OCI-LY1 (cell line): ENCODE measurements around the gene LRRC55.

Experiments used
- H2AFZ ChIP-seq: fragments of 200-600 bp; sonication (generic), shearing (Covaris generic); 2 replicates; pipeline ENCODE4 v1.6.0; 2014; ENCODE audit warnings: antibody characterized with exemption, mild to moderate bottlenecking, low read length
- H3F3A ChIP-seq: fragments of 200-600 bp; sonication (generic), shearing (Covaris generic); 2 replicates; pipeline ENCODE4 v1.6.0; 2014; ENCODE audit warnings: mild to moderate bottlenecking, antibody characterized with exemption, low read length, moderate library complexity; ENCODE audit not compliant: insufficient read depth
- H3K27ac ChIP-seq: fragments of 200-600 bp; sonication (generic); 2 replicates; pipeline ENCODE4 v1.5.1; 2014; ENCODE audit warnings: low read length, mixed run types, mild to moderate bottlenecking, low read depth; ENCODE audit not compliant: poor library complexity, severe bottlenecking
- H3K27me3 ChIP-seq: fragments of 200-600 bp; sonication (generic); 2 replicates; pipeline ENCODE4 v1.6.0; 2014; ENCODE audit warnings: antibody characterized with exemption, mild to moderate bottlenecking, low read length, moderate library complexity; ENCODE audit not compliant: insufficient read depth
- H3K36me3 ChIP-seq: fragments of 200-600 bp; sonication (generic); 2 replicates; pipeline ENCODE4 v1.6.1; 2014; ENCODE audit warnings: mild to moderate bottlenecking, antibody characterized with exemption, low read length, moderate library complexity, mixed read lengths; ENCODE audit not compliant: insufficient read depth
- H3K4me1 ChIP-seq: fragments of 200-600 bp; sonication (generic); 2 replicates; pipeline ENCODE4 v1.5.1; 2014; ENCODE audit warnings: mild to moderate bottlenecking, low read length, moderate library complexity; ENCODE audit not compliant: insufficient read depth, severe bottlenecking
- H3K4me2 ChIP-seq: fragments of 200-600 bp; sonication (generic), shearing (Covaris generic); 2 replicates; pipeline ENCODE4 v1.6.1; 2014; ENCODE audit warnings: low read length
- H3K4me3 ChIP-seq: fragments of 200-600 bp; sonication (generic); 2 replicates; pipeline ENCODE4 v1.5.1; 2014; ENCODE audit warnings: low read length, low read depth, mild to moderate bottlenecking, mixed read lengths; ENCODE audit not compliant: poor library complexity, severe bottlenecking
- H3K79me2 ChIP-seq: fragments of 200-600 bp; shearing (Covaris generic); 2 replicates; pipeline ENCODE4 v1.6.1; 2016; ENCODE audit warnings: mixed run types, low read length, mixed read lengths; ENCODE audit not compliant: insufficient read depth
- H3K9ac ChIP-seq: fragments of 200-600 bp; sonication (generic), shearing (Covaris generic); 2 replicates; pipeline ENCODE4 v1.6.1; 2014; ENCODE audit warnings: mild to moderate bottlenecking, low read length, mixed read lengths
- H3K9me2 ChIP-seq: fragments of 200-600 bp; sonication (generic), shearing (Covaris generic); 2 replicates; pipeline ENCODE4 v1.6.1; 2014; ENCODE audit warnings: low read depth, mild to moderate bottlenecking, low read length, mixed read lengths
- H3K9me3 ChIP-seq: fragments of 200-600 bp; shearing (Covaris generic); 2 replicates; pipeline ENCODE4 v1.6.1; 2014; ENCODE audit warnings: low read length, mixed read lengths
- H4K20me1 ChIP-seq: fragments of 200-600 bp; sonication (generic), shearing (Covaris generic); 2 replicates; pipeline ENCODE4 v1.6.0; 2016; ENCODE audit warnings: mild to moderate bottlenecking, low read length; ENCODE audit not compliant: insufficient read depth
- EZH2 ChIP-seq: fragments of 200-600 bp; sonication (generic), shearing (Covaris generic); IDR thresholded peaks from 2 replicates; pipeline ENCODE4 v1.8.0; 2017; ENCODE audit warnings: borderline replicate concordance, mixed run types, mild to moderate bottlenecking, antibody characterized with exemption, low read length, moderate library complexity, mixed read lengths
- TF ChIP-seq, protein P1 (sequence below): fragments of 200-600 bp; sonication (generic), shearing (Covaris generic); IDR thresholded peaks from 2 replicates; pipeline ENCODE4 v1.5.1; 2017; ENCODE audit warnings: mild to moderate bottlenecking, antibody characterized with exemption, low read length, moderate library complexity, mixed read lengths

Gene LRRC55

DNA sequence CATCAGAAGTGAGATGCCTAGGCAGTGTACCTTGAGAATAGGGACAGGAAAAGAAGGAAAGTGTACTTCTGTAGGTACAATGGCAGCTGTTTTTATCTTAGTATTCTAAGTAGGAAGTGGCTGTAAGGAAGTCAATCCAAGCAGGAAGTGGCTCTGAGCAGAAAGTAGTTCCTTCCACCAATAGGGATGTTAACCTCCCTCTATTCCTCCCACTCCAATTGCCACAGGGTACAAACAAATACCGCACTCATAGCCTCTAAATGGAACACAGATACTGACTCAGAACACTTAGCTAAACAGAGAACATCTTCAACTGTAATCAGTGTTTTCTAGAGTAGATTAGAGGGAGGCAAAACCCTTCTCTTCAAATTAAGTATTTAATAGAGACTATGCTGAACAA lies 10.6 kb downstream of the LRRC55 start:
- Histone ChIP-seq H3K4me3 (no peak overlapping the region), H3K27me3 (no peaks in the 10 kb centered on the region), H3K4me1 (no peaks in the 10 kb centered on the region), H4K20me1 (no peaks in the 10 kb centered on the region), H3K9me3 (no peaks in the 10 kb centered on the region), H3K9ac (no peak overlapping the region), H2AFZ (no peak overlapping the region), H3K79me2 (no peaks in the 10 kb centered on the region), H3F3A (no peaks in the 10 kb centered on the region), H3K36me3 (no peaks in the 10 kb centered on the region), H3K27ac (no peak overlapping the region), H3K9me2 (no peaks in the 10 kb centered on the region), H3K4me2 (no peak overlapping the region)
- TF ChIP-seq, protein P1, sequence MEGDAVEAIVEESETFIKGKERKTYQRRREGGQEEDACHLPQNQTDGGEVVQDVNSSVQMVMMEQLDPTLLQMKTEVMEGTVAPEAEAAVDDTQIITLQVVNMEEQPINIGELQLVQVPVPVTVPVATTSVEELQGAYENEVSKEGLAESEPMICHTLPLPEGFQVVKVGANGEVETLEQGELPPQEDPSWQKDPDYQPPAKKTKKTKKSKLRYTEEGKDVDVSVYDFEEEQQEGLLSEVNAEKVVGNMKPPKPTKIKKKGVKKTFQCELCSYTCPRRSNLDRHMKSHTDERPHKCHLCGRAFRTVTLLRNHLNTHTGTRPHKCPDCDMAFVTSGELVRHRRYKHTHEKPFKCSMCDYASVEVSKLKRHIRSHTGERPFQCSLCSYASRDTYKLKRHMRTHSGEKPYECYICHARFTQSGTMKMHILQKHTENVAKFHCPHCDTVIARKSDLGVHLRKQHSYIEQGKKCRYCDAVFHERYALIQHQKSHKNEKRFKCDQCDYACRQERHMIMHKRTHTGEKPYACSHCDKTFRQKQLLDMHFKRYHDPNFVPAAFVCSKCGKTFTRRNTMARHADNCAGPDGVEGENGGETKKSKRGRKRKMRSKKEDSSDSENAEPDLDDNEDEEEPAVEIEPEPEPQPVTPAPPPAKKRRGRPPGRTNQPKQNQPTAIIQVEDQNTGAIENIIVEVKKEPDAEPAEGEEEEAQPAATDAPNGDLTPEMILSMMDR, result no peak
- no peak for TF ChIP-seq EZH2

DNA sequence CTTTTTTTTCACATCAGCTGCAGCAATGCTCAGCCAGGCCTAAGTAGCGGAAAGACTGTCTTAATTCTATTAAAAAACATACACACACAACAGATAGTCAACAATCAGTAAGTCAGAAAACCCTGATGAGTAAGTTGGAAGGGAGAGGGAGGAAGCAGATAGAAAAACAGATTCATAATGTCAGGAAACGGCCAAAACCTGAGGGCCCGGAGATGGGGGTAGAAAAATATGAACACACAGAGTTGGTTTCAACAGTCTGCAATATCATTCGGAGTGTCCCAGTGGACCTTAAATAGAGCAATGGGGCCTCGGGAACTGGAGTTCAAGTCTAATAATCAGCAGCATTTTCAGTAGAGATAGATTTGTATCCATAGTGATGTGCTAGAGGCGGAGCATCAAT lies 14.8 kb downstream of the LRRC55 start:
- H3K9me3 ChIP-seq, result no peaks in the 10 kb centered on the region
- no peaks in the 10 kb centered on the region for H3K9me2 ChIP-seq
- no peaks in the 10 kb centered on the region for H4K20me1 ChIP-seq
- H3K9ac ChIP-seq, result no peak overlapping the region
- H2AFZ ChIP-seq, result no peak overlapping the region
- TF ChIP-seq EZH2, result no peak
- TF ChIP-seq, protein P1, result no peak
- no peaks in the 10 kb centered on the region for H3F3A ChIP-seq
- no peak overlapping the region for H3K4me3 ChIP-seq
- no peaks in the 10 kb centered on the region for H3K36me3 ChIP-seq
- no peaks in the 10 kb centered on the region for H3K79me2 ChIP-seq
- H3K4me2 ChIP-seq, result no peak overlapping the region
- H3K27me3 ChIP-seq, result no peaks in the 10 kb centered on the region
- no peak overlapping the region for H3K27ac ChIP-seq
- H3K4me1 ChIP-seq, result no peaks in the 10 kb centered on the region

DNA sequence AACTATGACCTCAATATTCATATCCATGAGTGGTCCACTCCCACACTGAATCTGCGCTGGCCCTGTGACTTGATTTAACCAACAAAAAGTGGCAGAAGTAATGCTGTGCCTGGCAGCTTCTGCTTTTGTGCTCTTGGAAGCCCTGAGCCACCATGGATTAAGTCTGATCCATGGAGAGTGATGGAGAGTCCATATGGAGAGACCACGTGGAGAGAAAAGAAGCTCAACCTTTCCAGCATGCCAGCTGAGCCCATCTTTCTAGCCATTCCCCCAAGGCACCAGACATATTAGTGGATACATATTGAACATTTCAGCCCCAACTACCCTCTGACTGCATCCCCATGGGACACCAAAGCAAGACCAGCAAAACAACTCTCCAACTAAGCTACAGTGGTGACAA lies 16.0 kb downstream of the LRRC55 start:
- H3K79me2 ChIP-seq, result no peaks in the 10 kb centered on the region
- no peaks in the 10 kb centered on the region for H3K36me3 ChIP-seq
- H3K9ac ChIP-seq, result no peak overlapping the region
- H3K27me3 ChIP-seq, result no peaks in the 10 kb centered on the region
- H3K27ac ChIP-seq, result no peak overlapping the region
- no peaks in the 10 kb centered on the region for H3K4me1 ChIP-seq
- H3K4me3 ChIP-seq, result no peak overlapping the region
- H3K9me2 ChIP-seq, result no peaks in the 10 kb centered on the region
- H3K4me2 ChIP-seq, result no peak overlapping the region
- TF ChIP-seq, protein P1, result no peak
- TF ChIP-seq EZH2, result no peak
- no peaks in the 10 kb centered on the region for H3K9me3 ChIP-seq
- no peaks in the 10 kb centered on the region for H3F3A ChIP-seq
- no peak overlapping the region for H2AFZ ChIP-seq
- H4K20me1 ChIP-seq, result no peaks in the 10 kb centered on the region
